ENCODE measurements around the gene TRPM2. TPM values are rescaled to one million over a fixed set of nuclear protein-coding genes. Genes with fewer than 3 reads are reported as not detected.
"Not testable (repeated sequence)": the region's sequence is repeated elsewhere in the genome, so short reads cannot be mapped to it uniquely, and the experiment has no call there.

TRPM2 gene
- total RNA-seq, 1 experiment from 2014 or later: 28.1 TPM

- Histone ChIP-seq H3K9me3 (ENCODE audit: control insufficient read depth in 1 of 2, insufficient read depth in 1 of 2, low read depth in 1 of 2, low read length in 2 of 2) (peaks cover 0 to 9% of the 10 kb centered on the region in 2 experiments; a peak in 1 of 4 replicates), H3K4me2 (ENCODE audit: low read length) (no peak overlapping the region)
- POLR2A ChIA-PET: no interaction called here
These were observed 49.9 kb downstream of the TRPM2 start for GRCh38 chr21:44403106-44404020.

GRCh38 chr21:44404482-44404881 is 51.1 kb downstream of the TRPM2 start:
- H3K9me2 ChIP-seq (ENCODE audit: insufficient read depth); H3K36me3 ChIP-seq (ENCODE audit: control insufficient read depth in 1 of 2, insufficient read depth in 2 of 2, low read length in 2 of 2); H3K4me3 ChIP-seq (replicated peaks in 1 of 2; ENCODE audit: low read depth in 1 of 2, low read length in 2 of 2); H3K4me1 ChIP-seq (ENCODE audit: control insufficient read depth in 1 of 2, insufficient read depth in 2 of 2, low read length in 2 of 2); H3K27ac ChIP-seq (ENCODE audit: low read depth, low read length); RAD21 ChIA-PET (ENCODE audit: low non-redundant PET in 1 of 2, low total read pairs in 2 of 2, uncharacterized antibody in 2 of 2, unreplicated experiment in 2 of 2); DNase-seq (ENCODE audit: low read depth, low spot score); H3K9ac ChIP-seq (ENCODE audit: low read length); CTCF ChIA-PET; H3K79me2 ChIP-seq (ENCODE audit: insufficient read depth, low read length); H3K27me3 ChIP-seq (ENCODE audit: insufficient read depth, low read length); POLR2A ChIA-PET; BruUV-seq (replicated peaks); ATAC-seq; intact Hi-C loops (cut with micrococcal nuclease); H2AFZ ChIP-seq (ENCODE audit: low read depth, low read length, poor library complexity, severe bottlenecking); H4K20me1 ChIP-seq (ENCODE audit: insufficient read depth); H3K4me2 ChIP-seq (ENCODE audit: low read length): not testable (repeated sequence)
- H3K9me3 ChIP-seq (ENCODE audit: control insufficient read depth in 1 of 2, insufficient read depth in 1 of 2, low read depth in 1 of 2, low read length in 2 of 2): peaks cover 0 to 12% of the 10 kb centered on the region in 2 experiments; a peak in 1 of 4 replicates

More at GRCh38 chr21:44403106-44404020, 49.9 kb downstream of the TRPM2 start:
- no peaks in the 10 kb centered on the region for H4K20me1 ChIP-seq (ENCODE audit: insufficient read depth)
- no peaks in the 10 kb centered on the region for H3K79me2 ChIP-seq (ENCODE audit: insufficient read depth, low read length)
- H3K9ac ChIP-seq (ENCODE audit: low read length): no peak overlapping the region
- H3K36me3 ChIP-seq (ENCODE audit: control insufficient read depth in 1 of 2, insufficient read depth in 2 of 2, low read length in 2 of 2): no peaks in the 10 kb centered on the region
- TF ChIP-seq TCF7L2 (IDR thresholded peaks at IDR 0.05; ENCODE audit: borderline replicate concordance, extremely low read depth, insufficient read depth, insufficient read length) (no peak), ZFX (IDR thresholded peaks at IDR 0.05) (no peak), ZBTB33 (IDR thresholded peaks at IDR 0.05; ENCODE audit: extremely low read depth, insufficient replicate concordance, low read length) (no peak)
- BruUV-seq (replicated peaks): no TSS peak
- H3K4me3 ChIP-seq (replicated peaks in 1 of 2; ENCODE audit: low read depth in 1 of 2, low read length in 2 of 2): no peak overlapping the region
- no peaks in the 10 kb centered on the region for H3K9me2 ChIP-seq (ENCODE audit: insufficient read depth)
- ChIA-PET CTCF (no interaction called here), RAD21 (ENCODE audit: low non-redundant PET in 1 of 2, low total read pairs in 2 of 2, uncharacterized antibody in 2 of 2, unreplicated experiment in 2 of 2) (no interaction called here)
- H3K27ac ChIP-seq (ENCODE audit: low read depth, low read length): no peak overlapping the region
- H3K4me1 ChIP-seq (ENCODE audit: control insufficient read depth in 1 of 2, insufficient read depth in 2 of 2, low read length in 2 of 2): no peaks in the 10 kb centered on the region
- DNase-seq (ENCODE audit: low read depth, low spot score) (no peak), ATAC-seq (no peak)
- H2AFZ ChIP-seq (ENCODE audit: low read depth, low read length, poor library complexity, severe bottlenecking): no peak overlapping the region
- intact Hi-C loops (cut with micrococcal nuclease): no loop called here
- H3K27me3 ChIP-seq (ENCODE audit: insufficient read depth, low read length): no peaks in the 10 kb centered on the region
